Stimulated activated naive CD8-positive, alpha-beta T cell treated with anti-CD3 and anti-CD28 coated beads, Interleukin-15, amount 100 ng/mL, for 72 hours (primary cell): ENCODE results near the gene EVA1B.

Experiments used
- ATAC-seq: fragments of 150-1000 bp; cut with Tn5 transposase; 2 replicates; pipeline ENCODE4 v1.10.0; 2021; ENCODE audit warnings: mild to moderate bottlenecking, moderate library complexity
- DNase-seq, 2 donors: peaks; one replicate each; pipeline ENCODE4 v3.0.0; 2021 to 2022
- H3K27ac Mint-ChIP-seq, 2 donors: one replicate each; pipeline ENCODE4 v1.8.0; 2022; ENCODE audit warnings: mild to moderate bottlenecking in 2 of 2, mixed read lengths in 2 of 2, moderate library complexity in 2 of 2
- H3K27me3 Mint-ChIP-seq: one replicate; pipeline ENCODE4 v1.8.0; 2022; ENCODE audit warnings: mixed read lengths
- H3K4me1 Mint-ChIP-seq: one replicate; pipeline ENCODE4 v1.8.0; 2022; ENCODE audit warnings: mild to moderate bottlenecking, mixed read lengths
- H3K4me3 Mint-ChIP-seq, 2 donors: one replicate each; pipeline ENCODE4 v1.8.0; 2022; ENCODE audit warnings: mild to moderate bottlenecking in 2 of 2, mixed read lengths in 2 of 2, moderate library complexity in 1 of 2
- H3K9me3 Mint-ChIP-seq, 2 donors: one replicate each; pipeline ENCODE4 v1.8.0; 2022; ENCODE audit warnings: mixed read lengths in 2 of 2

The EVA1B gene

GRCh38 chr1:36284517-36284916 is 38.9 kb downstream of the EVA1B start:
- Mint-ChIP-seq H3K4me3 (no peak overlapping the region), H3K9me3 (no peaks in the 10 kb centered on the region), H3K4me1 (peaks cover 47% of the 10 kb centered on the region), H3K27ac (peak overlapping the region in 1 of 2 donors; percentile 65), H3K27me3 (no peaks in the 10 kb centered on the region)
- DNase-seq (no peak), ATAC-seq (no peak)

GRCh38 chr1:36284061-36284460 is 39.4 kb downstream of the EVA1B start:
- Mint-ChIP-seq H3K4me1 (peaks cover 52% of the 10 kb centered on the region), H3K9me3 (no peaks in the 10 kb centered on the region), H3K27ac (peak overlapping the region in 1 of 2 donors; percentile 65), H3K4me3 (no peak overlapping the region), H3K27me3 (no peaks in the 10 kb centered on the region)
- no peak for DNase-seq
- ATAC-seq: no peak

- Mint-ChIP-seq H3K4me3 (peak overlapping the region in 1 of 2 donors; percentile 44), H3K27me3 (no peaks in the 10 kb centered on the region), H3K9me3 (no peaks in the 10 kb centered on the region), H3K4me1 (peaks cover 31% of the 10 kb centered on the region), H3K27ac (peak overlapping the region; percentile 55 to 98)
- ATAC-seq (no peak), DNase-seq (no peak)
These were observed 43.6 kb downstream of the EVA1B start for GRCh38 chr1:36279789-36280296.

GRCh38 chr1:36279110-36279788 is 44.2 kb downstream of the EVA1B start:
- DNase-seq (no peak), ATAC-seq (no peak)
- H3K4me1 Mint-ChIP-seq: peaks cover 31% of the 10 kb centered on the region
- no peak overlapping the region for H3K4me3 Mint-ChIP-seq
- H3K9me3 Mint-ChIP-seq: no peaks in the 10 kb centered on the region
- H3K27ac Mint-ChIP-seq: peak overlapping the region in 1 of 2 donors; percentile 82
- no peaks in the 10 kb centered on the region for H3K27me3 Mint-ChIP-seq

GRCh38 chr1:36276688-36277087 is 46.8 kb downstream of the EVA1B start:
- Mint-ChIP-seq H3K27ac (no peak overlapping the region), H3K4me3 (no peak overlapping the region), H3K9me3 (no peaks in the 10 kb centered on the region), H3K27me3 (no peaks in the 10 kb centered on the region), H3K4me1 (peaks cover 26% of the 10 kb centered on the region)
- no peak for DNase-seq
- no peak for ATAC-seq

GRCh38 chr1:36274201-36274600 is 49.2 kb downstream of the EVA1B start:
- H3K4me1 Mint-ChIP-seq: peaks cover 3% of the 10 kb centered on the region
- H3K27me3 Mint-ChIP-seq: no peaks in the 10 kb centered on the region
- H3K27ac Mint-ChIP-seq: no peak overlapping the region
- DNase-seq: no peak
- H3K9me3 Mint-ChIP-seq: no peaks in the 10 kb centered on the region
- ATAC-seq: no peak
- H3K4me3 Mint-ChIP-seq: no peak overlapping the region

- H3K9me3 Mint-ChIP-seq: no peaks in the 10 kb centered on the region
- H3K27me3 Mint-ChIP-seq: no peaks in the 10 kb centered on the region
- H3K4me1 Mint-ChIP-seq: no peaks in the 10 kb centered on the region
- no peak for ATAC-seq
- H3K4me3 Mint-ChIP-seq: no peak overlapping the region
- no peak overlapping the region for H3K27ac Mint-ChIP-seq
- no peak for DNase-seq
These were observed 50.4 kb downstream of the EVA1B start for GRCh38 chr1:36273024-36273423.
